Gastroesophageal sphincter (tissue), 3 donors: Measurements from ENCODE around the gene MN1.

Experiments used
- CTCF ChIP-seq, 4 experiments: fragments of 200-600 bp in 2 of 4; fragments of 450-650 bp in 2 of 4; sonication (generic) in 1 of 4; IDR thresholded peaks; one replicate each; pipeline ENCODE4 v1.5.1; 2017 to 2019; ENCODE audit warnings: antibody characterized with exemption in 4 of 4, mild to moderate bottlenecking in 2 of 4, moderate library complexity in 2 of 4
- POLR2A ChIP-seq, 2 donors: fragments of 450-650 bp; IDR thresholded peaks; one replicate each; pipeline ENCODE4 v1.6.1; 2017; ENCODE audit warnings: antibody characterized with exemption in 2 of 2, mild to moderate bottlenecking in 2 of 2, moderate library complexity in 1 of 2
- POLR2AphosphoS5 ChIP-seq: sonication (generic); formaldehyde crosslinking; IDR thresholded peaks from one replicate; pipeline ENCODE4 v1.6.1; 2017; ENCODE audit warnings: antibody characterized with exemption

DNA sequence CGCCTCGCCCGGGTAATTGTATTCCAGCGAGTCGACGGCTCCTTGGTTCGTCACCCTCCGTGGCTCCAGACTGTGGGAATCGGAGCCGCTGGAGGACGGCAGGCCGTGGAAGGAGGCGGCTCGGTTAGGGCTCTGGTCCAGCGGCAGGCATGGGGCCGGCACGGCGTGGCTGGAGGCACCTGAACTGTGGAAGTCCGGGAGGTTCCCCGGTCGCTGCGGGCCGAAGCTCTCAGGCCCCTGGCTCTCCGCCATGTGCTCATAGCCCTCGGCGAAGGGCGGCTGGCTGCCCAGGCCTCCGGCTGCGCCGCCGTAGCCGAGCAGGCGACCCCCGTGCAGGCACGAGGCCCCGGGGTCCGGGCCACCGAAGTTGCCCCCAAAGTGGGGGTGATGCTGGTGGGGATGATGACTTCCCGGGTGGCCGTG is 1.7 kb downstream of the MN1 start:
- TF ChIP-seq CTCF (IDR thresholded peaks at IDR 0.05), result no peak
- no peak for TF ChIP-seq POLR2A (IDR thresholded peaks at IDR 0.05)
- TF ChIP-seq POLR2AphosphoS5, result no peak
